ENCODE results near the gene GPRC5A. TPM values are rescaled to one million over a fixed set of nuclear protein-coding genes. Genes with fewer than 3 reads are reported as not detected.
"Not testable (repeated sequence)": the region's sequence is repeated elsewhere in the genome, so short reads cannot be mapped to it uniquely, and the experiment has no call there.

Gene GPRC5A
- total and polyA plus RNA-seq, 2 donors (not counting 1 experiment from before 2014, with no cell fraction given), result not detected

GRCh38 chr12:12872934-12873275 lies 18.5 kb upstream of the GPRC5A start:
- Histone ChIP-seq H3K79me2 (ENCODE audit: control insufficient read depth, insufficient read depth, low read length) (no peaks in the 10 kb centered on the region), H3K9me3 (ENCODE audit: control extremely low read depth in 1 of 3, control insufficient read depth in 2 of 3, insufficient read depth in 1 of 3, low read length in 2 of 3) (no peaks in the 10 kb centered on the region), H3K27me3 (replicated peaks in 1 of 4; ENCODE audit: control extremely low read depth in 1 of 4, control insufficient read depth in 3 of 4, insufficient read depth in 4 of 4, low read length in 3 of 4) (no peaks in the 10 kb centered on the region), H4K20me1 (ENCODE audit: control insufficient read depth, insufficient read depth, low read length, poor library complexity, severe bottlenecking) (no peaks in the 10 kb centered on the region), H3K27ac (ENCODE audit: low read length in 2 of 2) (no peak overlapping the region), H3K4me1 (ENCODE audit: control insufficient read depth in 2 of 2, insufficient read depth in 2 of 2, low read length in 2 of 2) (no peaks in the 10 kb centered on the region), H3K9ac (ENCODE audit: low read length) (no peak overlapping the region), H3K4me3 (ENCODE audit: control extremely low read depth in 1 of 5, extremely low read depth in 1 of 5, insufficient read depth in 1 of 5, low read depth in 2 of 5, low read length in 4 of 5) (no peak overlapping the region), H2AFZ (ENCODE audit: insufficient read depth, low read depth, low read length, poor library complexity, severe bottlenecking) (no peak overlapping the region), H3K36me3 (replicated peaks in 1 of 2; ENCODE audit: control extremely low read depth in 1 of 2, control insufficient read depth in 1 of 2, extremely low read depth in 1 of 2, insufficient read depth in 2 of 2, low read length in 1 of 2) (no peaks in the 10 kb centered on the region), H3K4me2 (replicated peaks; ENCODE audit: low read depth, low read length, poor library complexity, severe bottlenecking) (no peak overlapping the region)
- DNase-seq, result no peak
- intact Hi-C loops (cut with micrococcal nuclease), result no loop called here
- no peak for ATAC-seq (ENCODE audit: low read depth)
- Mint-ChIP-seq H3K4me3 (no peak overlapping the region), H3K27ac (no peak overlapping the region), H3K9me3 (ENCODE audit: insufficient read depth) (no peaks in the 10 kb centered on the region), H3K4me1 (no peaks in the 10 kb centered on the region), H3K27me3 (peaks cover 5% of the 10 kb centered on the region)
- WGBS (ENCODE audit: insufficient coverage), result no CpG with 5 or more reads among the region's 2 CpGs
- TF ChIP-seq EZH2 (IDR thresholded peaks at IDR 0.05; ENCODE audit: borderline replicate concordance, insufficient read depth, low read depth, low read length, poor library complexity, severe bottlenecking) (no peak), CTCF (IDR thresholded peaks at IDR 0.05) (no peak)
- ChIA-PET POLR2A (no interaction called here), CTCF (no interaction called here)

DNA sequence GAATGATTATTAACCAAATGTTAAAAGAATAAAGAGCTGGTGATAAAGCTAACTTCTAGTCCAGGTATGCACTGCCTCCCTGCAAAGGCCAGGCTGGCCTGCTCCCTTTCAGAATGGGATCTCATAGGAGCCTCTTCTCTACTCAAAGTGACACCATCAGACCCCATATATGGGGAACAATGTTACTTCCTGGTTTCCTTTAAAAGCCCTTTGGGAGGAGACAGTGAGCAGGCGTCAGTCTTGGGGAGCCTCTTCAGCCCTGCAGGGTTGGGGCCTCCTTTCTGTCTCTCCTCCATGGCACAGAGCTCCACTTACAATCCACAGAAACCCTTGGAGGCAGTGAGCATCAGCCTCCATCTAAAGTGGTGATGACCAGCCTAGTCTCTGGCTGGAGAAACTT lies 17.3 kb upstream of the GPRC5A start:
- H3K4me1 ChIP-seq (ENCODE audit: control insufficient read depth in 2 of 2, insufficient read depth in 2 of 2, low read length in 2 of 2), result no peaks in the 10 kb centered on the region
- H3K4me3 Mint-ChIP-seq, result no peak overlapping the region
- no peak for ATAC-seq (ENCODE audit: low read depth)
- no peak overlapping the region for H3K4me3 ChIP-seq (ENCODE audit: control extremely low read depth in 1 of 5, extremely low read depth in 1 of 5, insufficient read depth in 1 of 5, low read depth in 2 of 5, low read length in 4 of 5)
- no peaks in the 10 kb centered on the region for H3K4me1 Mint-ChIP-seq
- intact Hi-C loops (cut with micrococcal nuclease), result no loop called here
- H4K20me1 ChIP-seq (ENCODE audit: control insufficient read depth, insufficient read depth, low read length, poor library complexity, severe bottlenecking), result no peaks in the 10 kb centered on the region
- 80% methylated on average over 1 of the region's 1 CpG for WGBS (ENCODE audit: insufficient coverage)
- no peaks in the 10 kb centered on the region for H3K27me3 ChIP-seq (replicated peaks in 1 of 4; ENCODE audit: control extremely low read depth in 1 of 4, control insufficient read depth in 3 of 4, insufficient read depth in 4 of 4, low read length in 3 of 4)
- H3K9ac ChIP-seq (ENCODE audit: low read length), result no peak overlapping the region
- no peaks in the 10 kb centered on the region for H3K79me2 ChIP-seq (ENCODE audit: control insufficient read depth, insufficient read depth, low read length)
- peaks cover 5% of the 10 kb centered on the region for H3K27me3 Mint-ChIP-seq
- CTCF ChIA-PET, result interaction anchor here (1.1 kb wide), 1 partner anchor 11 kb away, joined by 5 read pairs; no protein-coding TSS in a partner anchor
- H3K27ac ChIP-seq (ENCODE audit: low read length in 2 of 2), result no peak overlapping the region
- H3K27ac Mint-ChIP-seq, result no peak overlapping the region
- no peaks in the 10 kb centered on the region for H3K9me3 Mint-ChIP-seq (ENCODE audit: insufficient read depth)
- TF ChIP-seq EZH2 (IDR thresholded peaks at IDR 0.05; ENCODE audit: borderline replicate concordance, insufficient read depth, low read depth, low read length, poor library complexity, severe bottlenecking) (no peak), CTCF (IDR thresholded peaks at IDR 0.05) (no peak)
- no peaks in the 10 kb centered on the region for H3K36me3 ChIP-seq (replicated peaks in 1 of 2; ENCODE audit: control extremely low read depth in 1 of 2, control insufficient read depth in 1 of 2, extremely low read depth in 1 of 2, insufficient read depth in 2 of 2, low read length in 1 of 2)
- POLR2A ChIA-PET, result no interaction called here
- H3K9me3 ChIP-seq (ENCODE audit: control extremely low read depth in 1 of 3, control insufficient read depth in 2 of 3, insufficient read depth in 1 of 3, low read length in 2 of 3), result no peaks in the 10 kb centered on the region
- H2AFZ ChIP-seq (ENCODE audit: insufficient read depth, low read depth, low read length, poor library complexity, severe bottlenecking), result no peak overlapping the region
- H3K4me2 ChIP-seq (replicated peaks; ENCODE audit: low read depth, low read length, poor library complexity, severe bottlenecking), result no peak overlapping the region
- DNase-seq, result no peak

DNA sequence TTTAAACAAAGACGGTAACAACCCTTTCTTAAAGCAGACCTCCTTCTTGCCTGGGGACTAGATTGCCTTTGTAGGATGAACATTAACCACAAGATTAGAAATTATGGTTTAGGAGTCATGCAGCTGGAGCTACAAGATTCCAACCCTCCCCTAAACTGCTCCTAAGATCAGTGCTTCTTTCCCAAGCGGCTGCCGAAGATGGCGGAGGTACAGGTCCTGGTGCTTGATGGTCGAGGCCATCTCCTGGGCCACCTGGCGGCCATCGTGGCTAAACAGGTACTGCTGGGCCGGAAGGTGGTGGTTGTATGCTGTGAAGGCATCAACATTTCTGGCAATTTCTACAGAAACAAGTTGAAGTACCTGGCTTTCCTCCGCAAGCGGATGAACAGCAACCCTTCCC lies 16.1 kb upstream of the GPRC5A start:
- H3K4me3 ChIP-seq (ENCODE audit: control extremely low read depth in 1 of 5, extremely low read depth in 1 of 5, insufficient read depth in 1 of 5, low read depth in 2 of 5, low read length in 4 of 5); H3K9me3 Mint-ChIP-seq (ENCODE audit: insufficient read depth); H3K4me1 Mint-ChIP-seq; H2AFZ ChIP-seq (ENCODE audit: insufficient read depth, low read depth, low read length, poor library complexity, severe bottlenecking); H3K9ac ChIP-seq (ENCODE audit: low read length); CTCF ChIA-PET; H3K4me2 ChIP-seq (replicated peaks; ENCODE audit: low read depth, low read length, poor library complexity, severe bottlenecking); intact Hi-C loops (cut with micrococcal nuclease); H3K4me1 ChIP-seq (ENCODE audit: control insufficient read depth in 2 of 2, insufficient read depth in 2 of 2, low read length in 2 of 2); DNase-seq; H3K36me3 ChIP-seq (replicated peaks in 1 of 2; ENCODE audit: control extremely low read depth in 1 of 2, control insufficient read depth in 1 of 2, extremely low read depth in 1 of 2, insufficient read depth in 2 of 2, low read length in 1 of 2); H3K4me3 Mint-ChIP-seq; H3K27me3 Mint-ChIP-seq; ATAC-seq (ENCODE audit: low read depth); H4K20me1 ChIP-seq (ENCODE audit: control insufficient read depth, insufficient read depth, low read length, poor library complexity, severe bottlenecking); H3K27ac ChIP-seq (ENCODE audit: low read length in 2 of 2); H3K79me2 ChIP-seq (ENCODE audit: control insufficient read depth, insufficient read depth, low read length); POLR2A ChIA-PET; H3K27ac Mint-ChIP-seq; H3K9me3 ChIP-seq (ENCODE audit: control extremely low read depth in 1 of 3, control insufficient read depth in 2 of 3, insufficient read depth in 1 of 3, low read length in 2 of 3); H3K27me3 ChIP-seq (replicated peaks in 1 of 4; ENCODE audit: control extremely low read depth in 1 of 4, control insufficient read depth in 3 of 4, insufficient read depth in 4 of 4, low read length in 3 of 4): not testable (repeated sequence)
- 93% methylated on average over 6 of the region's 10 CpGs for WGBS (ENCODE audit: insufficient coverage)
